CD4-positive, alpha-beta T cell (primary cell): ENCODE results near the gene TCF3. TPM values are rescaled to one million over a fixed set of nuclear protein-coding genes. Genes with fewer than 3 reads are reported as not detected.

Experiments
- ATAC-seq: fragments of 200-7000 bp; cut with Tn5 transposase; one replicate; pipeline ENCODE4 v1.10.0; 2022; ENCODE audit warnings: mild to moderate bottlenecking; ENCODE audit not compliant: poor library complexity
- CTCF ChIA-PET: fragments of 350-600 bp; sonication (Branson Sonifier 250); formaldehyde crosslinking; loops from one replicate; lab custom pipeline; 2021; ENCODE audit warnings: antibody characterized with exemption, inconsistent platforms; lab: Charles Lee
- POLR2A ChIA-PET: fragments of 350-600 bp; sonication (Branson Sonifier 250); formaldehyde crosslinking; loops from one replicate; lab custom pipeline; 2021; ENCODE audit warnings: antibody characterized with exemption, inconsistent platforms; lab: Charles Lee
- DNase-seq, 14 experiments: peaks; one replicate each; pipeline ENCODE4 v3.0.0-alpha.2; 2013 to 2020; ENCODE audit warnings: mixed read lengths in 2 of 14
- H3K27ac ChIP-seq, 2 donors: one replicate each; pipeline versions ENCODE4 v1.5.1 to v1.7.0; 2013; ENCODE audit warnings: low read length in 2 of 2, low read depth in 1 of 2, mild to moderate bottlenecking in 1 of 2
- H3K27me3 ChIP-seq, 2 experiments: 1 replicate in 1 of 2; 2 replicates in 1 of 2; pipeline versions ENCODE4 v1.6.1 to v1.7.0; 2013; ENCODE audit warnings: low read length in 2 of 2, control low read depth in 1 of 2, mild to moderate bottlenecking in 1 of 2, moderate library complexity in 1 of 2; ENCODE audit not compliant: insufficient read depth in 2 of 2, control insufficient read depth in 1 of 2
- H3K36me3 ChIP-seq: one replicate; pipeline ENCODE4 v1.6.1; 2013; ENCODE audit warnings: low read length, control low read depth; ENCODE audit not compliant: insufficient read depth
- H3K4me1 ChIP-seq: one replicate; pipeline ENCODE4 v1.6.1; 2013; ENCODE audit warnings: low read length, control low read depth; ENCODE audit not compliant: insufficient read depth
- H3K4me3 ChIP-seq: one replicate; pipeline ENCODE4 v1.5.1; 2013; ENCODE audit warnings: mild to moderate bottlenecking, low read length, moderate library complexity
- H3K9me3 ChIP-seq, 2 experiments: 1 replicate in 1 of 2; 2 replicates in 1 of 2; pipeline versions ENCODE4 v1.6.1 to v1.7.0; 2013; ENCODE audit warnings: low read length in 2 of 2, mild to moderate bottlenecking in 2 of 2, control low read depth in 1 of 2, moderate library complexity in 1 of 2; ENCODE audit not compliant: control insufficient read depth in 1 of 2, insufficient read depth in 1 of 2
- H3K27ac Mint-ChIP-seq: one replicate; pipeline ENCODE4 v1.8.0; 2020; ENCODE audit warnings: mixed read lengths
- H3K27me3 Mint-ChIP-seq: one replicate; pipeline ENCODE4 v1.8.0; 2021; ENCODE audit warnings: mixed read lengths
- H3K36me3 Mint-ChIP-seq: one replicate; pipeline ENCODE4 v1.8.0; 2021; ENCODE audit warnings: low read depth, mixed read lengths
- H3K4me1 Mint-ChIP-seq: one replicate; pipeline ENCODE4 v1.8.0; 2021; ENCODE audit warnings: low read depth, mixed read lengths
- H3K4me3 Mint-ChIP-seq: one replicate; pipeline ENCODE4 v1.8.0; 2020; ENCODE audit warnings: mild to moderate bottlenecking, mixed read lengths
- H3K9me3 Mint-ChIP-seq: one replicate; pipeline ENCODE4 v1.8.0; 2020; ENCODE audit warnings: mixed read lengths
- CTCF ChIP-seq: fragments of 200-600 bp; IDR thresholded peaks from one replicate; pipeline ENCODE4 v1.8.0; 2022; ENCODE audit warnings: antibody characterized with exemption, mild to moderate bottlenecking
- intact Hi-C, 2 experiments: fragments of 100-400 bp; cut with DNase I in 1 of 2; cut with micrococcal nuclease in 1 of 2; formaldehyde crosslinking; loops; one replicate each; pipeline versions ENCODE4 v1.15.1 to v1.9.0; 2023 to 2025; cut with DNase I, micrococcal nuclease
- total RNA-seq, 174 experiments: library from RNA in 2 of 174; stranded (reverse) in 2 of 174; gene quantifications; one replicate each; pipeline ENCODE4 v1.2.3 and lab custom pipeline; 2021 to 2026

Gene TCF3
- total RNA-seq, 2 experiments from 2014 or later = 51.2 to 52.2 TPM

GRCh38 chr19:1633269-1633826 lies 19.1 kb downstream of the TCF3 start:
- H3K4me3 ChIP-seq = no peak overlapping the region
- H3K9me3 Mint-ChIP-seq = no peaks in the 10 kb centered on the region
- ChIA-PET POLR2A (no interaction called here), CTCF (no interaction called here)
- no peaks in the 10 kb centered on the region for H3K27me3 Mint-ChIP-seq
- H3K4me1 ChIP-seq = no peaks in the 10 kb centered on the region
- no peak for TF ChIP-seq CTCF
- no peak for ATAC-seq
- H3K9me3 ChIP-seq = peaks cover 0 to 9% of the 10 kb centered on the region in 2 experiments
- H3K27ac ChIP-seq = no peak overlapping the region
- H3K4me1 Mint-ChIP-seq = no peaks in the 10 kb centered on the region
- peaks cover 35% of the 10 kb centered on the region for H3K36me3 ChIP-seq
- intact Hi-C loops = no loop called here
- H3K27me3 ChIP-seq = no peaks in the 10 kb centered on the region
- H3K36me3 Mint-ChIP-seq = peaks cover 27% of the 10 kb centered on the region
- DNase-seq = no peak
- H3K27ac Mint-ChIP-seq = no peak overlapping the region
- no peak overlapping the region for H3K4me3 Mint-ChIP-seq

- ATAC-seq (no peak), DNase-seq (no peak)
- no peak for TF ChIP-seq CTCF
- Mint-ChIP-seq H3K4me1 (no peaks in the 10 kb centered on the region), H3K9me3 (no peaks in the 10 kb centered on the region), H3K27me3 (no peaks in the 10 kb centered on the region), H3K27ac (no peak overlapping the region), H3K4me3 (no peak overlapping the region), H3K36me3 (peaks cover 20% of the 10 kb centered on the region)
- ChIA-PET CTCF (no interaction called here), POLR2A (no interaction called here)
- H3K27ac ChIP-seq = no peak overlapping the region
- intact Hi-C loops = no loop called here
- no peaks in the 10 kb centered on the region for H3K4me1 ChIP-seq
- no peak overlapping the region for H3K4me3 ChIP-seq
- H3K36me3 ChIP-seq = peaks cover 31% of the 10 kb centered on the region
- H3K27me3 ChIP-seq = no peaks in the 10 kb centered on the region
- H3K9me3 ChIP-seq = peaks cover 0 to 9% of the 10 kb centered on the region in 2 experiments
Observed at GRCh38 chr19:1632462-1633268, 19.8 kb downstream of the TCF3 start.

- Histone ChIP-seq H3K4me1 (no peaks in the 10 kb centered on the region), H3K27me3 (no peaks in the 10 kb centered on the region), H3K4me3 (no peak overlapping the region), H3K9me3 (peaks cover 0 to 9% of the 10 kb centered on the region in 2 experiments), H3K27ac (no peak overlapping the region), H3K36me3 (peaks cover 24% of the 10 kb centered on the region)
- intact Hi-C loops = no loop called here
- H3K4me1 Mint-ChIP-seq = no peaks in the 10 kb centered on the region
- ATAC-seq (no peak), DNase-seq (no peak)
- no peaks in the 10 kb centered on the region for H3K27me3 Mint-ChIP-seq
- CTCF ChIA-PET = no interaction called here
- no peaks in the 10 kb centered on the region for H3K9me3 Mint-ChIP-seq
- no peak overlapping the region for H3K4me3 Mint-ChIP-seq
- no peak overlapping the region for H3K27ac Mint-ChIP-seq
- H3K36me3 Mint-ChIP-seq = peaks cover 14% of the 10 kb centered on the region
- no peak for TF ChIP-seq CTCF
- POLR2A ChIA-PET = no interaction called here
Observed at GRCh38 chr19:1631557-1632100, 20.8 kb downstream of the TCF3 start.
